Measurements from ENCODE around the gene ZMIZ1. TPM values are rescaled to one million over a fixed set of nuclear protein-coding genes. Genes with fewer than 3 reads are reported as not detected.
"Not testable (repeated sequence)": the region's sequence is repeated elsewhere in the genome, so short reads cannot be mapped to it uniquely, and the experiment has no call there.

ZMIZ1 gene
- total and polyA plus RNA-seq, 4 donors, result 3.9 to 19.1 (median 9.8) TPM

- Histone ChIP-seq H3K27ac (ENCODE audit: low read depth in 1 of 2, low read length in 2 of 2) (no peak overlapping the region), H3K27me3 (ENCODE audit: control insufficient read depth in 4 of 4, insufficient read depth in 4 of 4, low read length in 3 of 4) (no peaks in the 10 kb centered on the region), H3K4me1 (ENCODE audit: control insufficient read depth in 4 of 4, insufficient read depth in 4 of 4, low read length in 3 of 4) (peaks cover 0 to 9% (median 1%) of the 10 kb centered on the region in 4 donors), H3K36me3 (ENCODE audit: control insufficient read depth in 4 of 4, insufficient read depth in 3 of 4, low read depth in 1 of 4, low read length in 3 of 4) (no peaks in the 10 kb centered on the region), H3K9me3 (ENCODE audit: control insufficient read depth in 4 of 4, low read length in 3 of 4) (no peaks in the 10 kb centered on the region), H3K4me3 (ENCODE audit: low read depth in 1 of 3, low read length in 3 of 3) (no peak overlapping the region), H3K9ac (ENCODE audit: low read depth in 1 of 2, low read length in 2 of 2) (no peak overlapping the region)
- no peak for DNase-seq (ENCODE audit: low spot score)
- WGBS, result 93% methylated on average over 9 of the region's 9 CpGs
- TF ChIP-seq HNF4A (conservative IDR thresholded peaks at IDR 0.05), result no peak
- TF ChIP-seq, protein P1, sequence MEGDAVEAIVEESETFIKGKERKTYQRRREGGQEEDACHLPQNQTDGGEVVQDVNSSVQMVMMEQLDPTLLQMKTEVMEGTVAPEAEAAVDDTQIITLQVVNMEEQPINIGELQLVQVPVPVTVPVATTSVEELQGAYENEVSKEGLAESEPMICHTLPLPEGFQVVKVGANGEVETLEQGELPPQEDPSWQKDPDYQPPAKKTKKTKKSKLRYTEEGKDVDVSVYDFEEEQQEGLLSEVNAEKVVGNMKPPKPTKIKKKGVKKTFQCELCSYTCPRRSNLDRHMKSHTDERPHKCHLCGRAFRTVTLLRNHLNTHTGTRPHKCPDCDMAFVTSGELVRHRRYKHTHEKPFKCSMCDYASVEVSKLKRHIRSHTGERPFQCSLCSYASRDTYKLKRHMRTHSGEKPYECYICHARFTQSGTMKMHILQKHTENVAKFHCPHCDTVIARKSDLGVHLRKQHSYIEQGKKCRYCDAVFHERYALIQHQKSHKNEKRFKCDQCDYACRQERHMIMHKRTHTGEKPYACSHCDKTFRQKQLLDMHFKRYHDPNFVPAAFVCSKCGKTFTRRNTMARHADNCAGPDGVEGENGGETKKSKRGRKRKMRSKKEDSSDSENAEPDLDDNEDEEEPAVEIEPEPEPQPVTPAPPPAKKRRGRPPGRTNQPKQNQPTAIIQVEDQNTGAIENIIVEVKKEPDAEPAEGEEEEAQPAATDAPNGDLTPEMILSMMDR (IDR thresholded peaks at IDR 0.05; ENCODE audit: low read depth, low read length, missing input control), result no peak
- TF ChIP-seq GABPA (IDR thresholded peaks at IDR 0.05 in 1 of 2, conservative IDR thresholded peaks at IDR 0.05 in 1 of 2), result no peak
- TF ChIP-seq, protein P2, sequence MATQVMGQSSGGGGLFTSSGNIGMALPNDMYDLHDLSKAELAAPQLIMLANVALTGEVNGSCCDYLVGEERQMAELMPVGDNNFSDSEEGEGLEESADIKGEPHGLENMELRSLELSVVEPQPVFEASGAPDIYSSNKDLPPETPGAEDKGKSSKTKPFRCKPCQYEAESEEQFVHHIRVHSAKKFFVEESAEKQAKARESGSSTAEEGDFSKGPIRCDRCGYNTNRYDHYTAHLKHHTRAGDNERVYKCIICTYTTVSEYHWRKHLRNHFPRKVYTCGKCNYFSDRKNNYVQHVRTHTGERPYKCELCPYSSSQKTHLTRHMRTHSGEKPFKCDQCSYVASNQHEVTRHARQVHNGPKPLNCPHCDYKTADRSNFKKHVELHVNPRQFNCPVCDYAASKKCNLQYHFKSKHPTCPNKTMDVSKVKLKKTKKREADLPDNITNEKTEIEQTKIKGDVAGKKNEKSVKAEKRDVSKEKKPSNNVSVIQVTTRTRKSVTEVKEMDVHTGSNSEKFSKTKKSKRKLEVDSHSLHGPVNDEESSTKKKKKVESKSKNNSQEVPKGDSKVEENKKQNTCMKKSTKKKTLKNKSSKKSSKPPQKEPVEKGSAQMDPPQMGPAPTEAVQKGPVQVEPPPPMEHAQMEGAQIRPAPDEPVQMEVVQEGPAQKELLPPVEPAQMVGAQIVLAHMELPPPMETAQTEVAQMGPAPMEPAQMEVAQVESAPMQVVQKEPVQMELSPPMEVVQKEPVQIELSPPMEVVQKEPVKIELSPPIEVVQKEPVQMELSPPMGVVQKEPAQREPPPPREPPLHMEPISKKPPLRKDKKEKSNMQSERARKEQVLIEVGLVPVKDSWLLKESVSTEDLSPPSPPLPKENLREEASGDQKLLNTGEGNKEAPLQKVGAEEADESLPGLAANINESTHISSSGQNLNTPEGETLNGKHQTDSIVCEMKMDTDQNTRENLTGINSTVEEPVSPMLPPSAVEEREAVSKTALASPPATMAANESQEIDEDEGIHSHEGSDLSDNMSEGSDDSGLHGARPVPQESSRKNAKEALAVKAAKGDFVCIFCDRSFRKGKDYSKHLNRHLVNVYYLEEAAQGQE (IDR thresholded peaks at IDR 0.05), result no peak
- TF ChIP-seq TAF1 (conservative IDR thresholded peaks at IDR 0.05), result no peak
- no peak for TF ChIP-seq FOXA1 (IDR thresholded peaks at IDR 0.05)
- TF ChIP-seq, protein P3, sequence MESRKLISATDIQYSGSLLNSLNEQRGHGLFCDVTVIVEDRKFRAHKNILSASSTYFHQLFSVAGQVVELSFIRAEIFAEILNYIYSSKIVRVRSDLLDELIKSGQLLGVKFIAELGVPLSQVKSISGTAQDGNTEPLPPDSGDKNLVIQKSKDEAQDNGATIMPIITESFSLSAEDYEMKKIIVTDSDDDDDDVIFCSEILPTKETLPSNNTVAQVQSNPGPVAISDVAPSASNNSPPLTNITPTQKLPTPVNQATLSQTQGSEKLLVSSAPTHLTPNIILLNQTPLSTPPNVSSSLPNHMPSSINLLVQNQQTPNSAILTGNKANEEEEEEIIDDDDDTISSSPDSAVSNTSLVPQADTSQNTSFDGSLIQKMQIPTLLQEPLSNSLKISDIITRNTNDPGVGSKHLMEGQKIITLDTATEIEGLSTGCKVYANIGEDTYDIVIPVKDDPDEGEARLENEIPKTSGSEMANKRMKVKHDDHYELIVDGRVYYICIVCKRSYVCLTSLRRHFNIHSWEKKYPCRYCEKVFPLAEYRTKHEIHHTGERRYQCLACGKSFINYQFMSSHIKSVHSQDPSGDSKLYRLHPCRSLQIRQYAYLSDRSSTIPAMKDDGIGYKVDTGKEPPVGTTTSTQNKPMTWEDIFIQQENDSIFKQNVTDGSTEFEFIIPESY (IDR thresholded peaks at IDR 0.05), result no peak
- TF ChIP-seq YY1 (IDR thresholded peaks at IDR 0.05), result no peak
Measured at GRCh38 chr10:79034271-79034876, 34.4 kb upstream of the ZMIZ1 start.

GRCh38 chr10:79036416-79036815 is 32.4 kb upstream of the ZMIZ1 start:
- not testable (repeated sequence) for H3K36me3 ChIP-seq (ENCODE audit: control insufficient read depth in 4 of 4, insufficient read depth in 3 of 4, low read depth in 1 of 4, low read length in 3 of 4); DNase-seq (ENCODE audit: low spot score); H3K9me3 ChIP-seq (ENCODE audit: control insufficient read depth in 4 of 4, low read length in 3 of 4); H3K9ac ChIP-seq (ENCODE audit: low read depth in 1 of 2, low read length in 2 of 2); H3K4me3 ChIP-seq (ENCODE audit: low read depth in 1 of 3, low read length in 3 of 3); H3K4me1 ChIP-seq (ENCODE audit: control insufficient read depth in 4 of 4, insufficient read depth in 4 of 4, low read length in 3 of 4); H3K27ac ChIP-seq (ENCODE audit: low read depth in 1 of 2, low read length in 2 of 2); H3K27me3 ChIP-seq (ENCODE audit: control insufficient read depth in 4 of 4, insufficient read depth in 4 of 4, low read length in 3 of 4)
- 89% methylated on average over 6 of the region's 6 CpGs for WGBS
